ENCODE measurements around the gene CDADC1. TPM values are rescaled to one million over a fixed set of nuclear protein-coding genes. Genes with fewer than 3 reads are reported as not detected.

Gene CDADC1
- total RNA-seq, 1 experiment from 2014 or later = 4.0 TPM

DNA sequence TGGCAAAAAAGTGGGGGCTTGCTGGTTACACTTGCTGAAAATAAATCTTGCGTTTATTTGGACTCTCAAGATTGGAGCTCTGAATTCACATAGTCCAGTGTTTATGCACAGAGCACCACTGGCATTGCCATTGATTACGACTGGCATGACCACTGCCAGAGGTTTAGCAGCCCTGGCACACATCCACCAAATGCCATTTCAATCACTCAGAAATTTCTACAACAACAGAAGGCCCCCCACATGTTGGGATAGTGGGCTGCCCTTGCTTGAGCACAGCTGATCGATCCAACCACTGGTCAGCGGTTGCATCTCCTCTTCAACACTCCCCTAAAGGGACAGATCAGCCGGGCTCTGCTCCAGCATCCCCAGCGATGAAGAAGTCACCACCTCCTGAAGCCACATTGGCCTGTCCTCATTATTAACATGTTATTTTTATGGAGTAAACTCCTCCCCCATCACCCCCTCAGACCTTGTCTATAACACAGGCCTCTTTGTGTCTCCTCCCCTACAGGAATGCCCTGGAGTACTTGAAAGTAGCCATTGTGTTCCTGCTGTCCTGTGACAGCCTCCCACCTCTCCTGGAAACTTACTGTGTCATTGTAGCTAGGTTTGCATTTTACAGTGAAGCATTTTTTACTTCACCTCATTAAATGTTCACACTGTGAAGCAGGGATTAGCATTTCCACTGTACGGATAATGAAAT lies 51.3 kb downstream of the CDADC1 start:
- no peak overlapping the region for H3K27ac Mint-ChIP-seq
- POLR2A ChIA-PET = no interaction called here

DNA sequence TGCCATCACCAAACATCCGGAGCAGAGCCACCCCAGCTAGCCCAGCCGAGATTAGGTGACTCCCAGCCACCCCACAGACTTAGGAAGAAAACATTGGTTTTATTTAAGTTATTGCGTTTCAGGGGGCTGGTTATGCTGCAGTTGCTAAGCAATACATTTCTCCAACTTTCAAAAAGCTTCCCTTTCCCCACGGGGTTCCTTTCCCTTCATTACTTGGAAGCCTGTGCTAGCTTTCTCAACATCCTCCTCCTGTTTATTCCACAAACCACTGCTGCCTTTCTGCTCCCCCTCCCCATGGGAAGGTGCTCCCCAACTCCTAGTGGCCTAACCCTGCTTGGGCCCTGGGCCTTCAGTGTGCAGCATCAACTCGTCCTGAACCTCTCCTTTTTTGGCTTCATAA lies 52.6 kb downstream of the CDADC1 start:
- ChIA-PET CTCF (interaction anchor here (0.8 to 1.6 kb wide), 5 partner anchors 8 to 308 kb away, joined by 3 to 11 read pairs (median 3); no protein-coding TSS in a partner anchor), POLR2A (no interaction called here)
- peaks cover 35% of the 10 kb centered on the region for H3K4me1 Mint-ChIP-seq
- no peak overlapping the region for H3K4me3 Mint-ChIP-seq
- DNase-seq (ENCODE audit: low spot score) (no peak), ATAC-seq (no peak)
- no peak overlapping the region for H3K27ac Mint-ChIP-seq
- TF ChIP-seq, protein P1, sequence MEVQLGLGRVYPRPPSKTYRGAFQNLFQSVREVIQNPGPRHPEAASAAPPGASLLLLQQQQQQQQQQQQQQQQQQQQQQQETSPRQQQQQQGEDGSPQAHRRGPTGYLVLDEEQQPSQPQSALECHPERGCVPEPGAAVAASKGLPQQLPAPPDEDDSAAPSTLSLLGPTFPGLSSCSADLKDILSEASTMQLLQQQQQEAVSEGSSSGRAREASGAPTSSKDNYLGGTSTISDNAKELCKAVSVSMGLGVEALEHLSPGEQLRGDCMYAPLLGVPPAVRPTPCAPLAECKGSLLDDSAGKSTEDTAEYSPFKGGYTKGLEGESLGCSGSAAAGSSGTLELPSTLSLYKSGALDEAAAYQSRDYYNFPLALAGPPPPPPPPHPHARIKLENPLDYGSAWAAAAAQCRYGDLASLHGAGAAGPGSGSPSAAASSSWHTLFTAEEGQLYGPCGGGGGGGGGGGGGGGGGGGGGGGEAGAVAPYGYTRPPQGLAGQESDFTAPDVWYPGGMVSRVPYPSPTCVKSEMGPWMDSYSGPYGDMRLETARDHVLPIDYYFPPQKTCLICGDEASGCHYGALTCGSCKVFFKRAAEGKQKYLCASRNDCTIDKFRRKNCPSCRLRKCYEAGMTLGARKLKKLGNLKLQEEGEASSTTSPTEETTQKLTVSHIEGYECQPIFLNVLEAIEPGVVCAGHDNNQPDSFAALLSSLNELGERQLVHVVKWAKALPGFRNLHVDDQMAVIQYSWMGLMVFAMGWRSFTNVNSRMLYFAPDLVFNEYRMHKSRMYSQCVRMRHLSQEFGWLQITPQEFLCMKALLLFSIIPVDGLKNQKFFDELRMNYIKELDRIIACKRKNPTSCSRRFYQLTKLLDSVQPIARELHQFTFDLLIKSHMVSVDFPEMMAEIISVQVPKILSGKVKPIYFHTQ (CRISPR knock-in tag; IDR thresholded peaks at IDR 0.05) = no peak
- TF ChIP-seq, protein P2, sequence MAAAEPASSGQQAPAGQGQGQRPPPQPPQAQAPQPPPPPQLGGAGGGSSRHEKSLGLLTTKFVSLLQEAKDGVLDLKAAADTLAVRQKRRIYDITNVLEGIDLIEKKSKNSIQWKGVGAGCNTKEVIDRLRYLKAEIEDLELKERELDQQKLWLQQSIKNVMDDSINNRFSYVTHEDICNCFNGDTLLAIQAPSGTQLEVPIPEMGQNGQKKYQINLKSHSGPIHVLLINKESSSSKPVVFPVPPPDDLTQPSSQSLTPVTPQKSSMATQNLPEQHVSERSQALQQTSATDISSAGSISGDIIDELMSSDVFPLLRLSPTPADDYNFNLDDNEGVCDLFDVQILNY (CRISPR knock-in tag; IDR thresholded peaks at IDR 0.05) = no peak
- TF ChIP-seq, protein P3, sequence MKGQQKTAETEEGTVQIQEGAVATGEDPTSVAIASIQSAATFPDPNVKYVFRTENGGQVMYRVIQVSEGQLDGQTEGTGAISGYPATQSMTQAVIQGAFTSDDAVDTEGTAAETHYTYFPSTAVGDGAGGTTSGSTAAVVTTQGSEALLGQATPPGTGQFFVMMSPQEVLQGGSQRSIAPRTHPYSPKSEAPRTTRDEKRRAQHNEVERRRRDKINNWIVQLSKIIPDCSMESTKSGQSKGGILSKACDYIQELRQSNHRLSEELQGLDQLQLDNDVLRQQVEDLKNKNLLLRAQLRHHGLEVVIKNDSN (CRISPR knock-in tag; IDR thresholded peaks at IDR 0.05) = no peak
- TF ChIP-seq NFYB (CRISPR knock-in tag; conservative IDR thresholded peaks at IDR 0.05; ENCODE audit: low read depth) (no peak), HMGA2 (CRISPR knock-in tag; IDR thresholded peaks at IDR 0.05) (no peak), CBFB (CRISPR knock-in tag; IDR thresholded peaks at IDR 0.05; ENCODE audit: low read depth) (no peak), ESRRA (CRISPR knock-in tag; IDR thresholded peaks at IDR 0.05; ENCODE audit: borderline replicate concordance) (no peak), ZNF671 (CRISPR knock-in tag; IDR thresholded peaks at IDR 0.05) (no peak)
- TF ChIP-seq, protein P4, sequence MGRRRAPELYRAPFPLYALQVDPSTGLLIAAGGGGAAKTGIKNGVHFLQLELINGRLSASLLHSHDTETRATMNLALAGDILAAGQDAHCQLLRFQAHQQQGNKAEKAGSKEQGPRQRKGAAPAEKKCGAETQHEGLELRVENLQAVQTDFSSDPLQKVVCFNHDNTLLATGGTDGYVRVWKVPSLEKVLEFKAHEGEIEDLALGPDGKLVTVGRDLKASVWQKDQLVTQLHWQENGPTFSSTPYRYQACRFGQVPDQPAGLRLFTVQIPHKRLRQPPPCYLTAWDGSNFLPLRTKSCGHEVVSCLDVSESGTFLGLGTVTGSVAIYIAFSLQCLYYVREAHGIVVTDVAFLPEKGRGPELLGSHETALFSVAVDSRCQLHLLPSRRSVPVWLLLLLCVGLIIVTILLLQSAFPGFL (CRISPR knock-in tag; IDR thresholded peaks at IDR 0.05; ENCODE audit: borderline replicate concordance) = no peak
- H3K36me3 Mint-ChIP-seq = no peaks in the 10 kb centered on the region
- peaks cover 5% of the 10 kb centered on the region for H3K9me3 Mint-ChIP-seq
- no peaks in the 10 kb centered on the region; the same call in 1 of the 2 replicates for H3K27me3 Mint-ChIP-seq (ENCODE audit: low read depth)

More for the DNA sequence above, 51.3 kb downstream of the CDADC1 start:
- no peaks in the 10 kb centered on the region for H3K36me3 Mint-ChIP-seq
- no peak for TF ChIP-seq CREB1 (CRISPR knock-in tag; IDR thresholded peaks at IDR 0.05)
- TF ChIP-seq, protein P5, sequence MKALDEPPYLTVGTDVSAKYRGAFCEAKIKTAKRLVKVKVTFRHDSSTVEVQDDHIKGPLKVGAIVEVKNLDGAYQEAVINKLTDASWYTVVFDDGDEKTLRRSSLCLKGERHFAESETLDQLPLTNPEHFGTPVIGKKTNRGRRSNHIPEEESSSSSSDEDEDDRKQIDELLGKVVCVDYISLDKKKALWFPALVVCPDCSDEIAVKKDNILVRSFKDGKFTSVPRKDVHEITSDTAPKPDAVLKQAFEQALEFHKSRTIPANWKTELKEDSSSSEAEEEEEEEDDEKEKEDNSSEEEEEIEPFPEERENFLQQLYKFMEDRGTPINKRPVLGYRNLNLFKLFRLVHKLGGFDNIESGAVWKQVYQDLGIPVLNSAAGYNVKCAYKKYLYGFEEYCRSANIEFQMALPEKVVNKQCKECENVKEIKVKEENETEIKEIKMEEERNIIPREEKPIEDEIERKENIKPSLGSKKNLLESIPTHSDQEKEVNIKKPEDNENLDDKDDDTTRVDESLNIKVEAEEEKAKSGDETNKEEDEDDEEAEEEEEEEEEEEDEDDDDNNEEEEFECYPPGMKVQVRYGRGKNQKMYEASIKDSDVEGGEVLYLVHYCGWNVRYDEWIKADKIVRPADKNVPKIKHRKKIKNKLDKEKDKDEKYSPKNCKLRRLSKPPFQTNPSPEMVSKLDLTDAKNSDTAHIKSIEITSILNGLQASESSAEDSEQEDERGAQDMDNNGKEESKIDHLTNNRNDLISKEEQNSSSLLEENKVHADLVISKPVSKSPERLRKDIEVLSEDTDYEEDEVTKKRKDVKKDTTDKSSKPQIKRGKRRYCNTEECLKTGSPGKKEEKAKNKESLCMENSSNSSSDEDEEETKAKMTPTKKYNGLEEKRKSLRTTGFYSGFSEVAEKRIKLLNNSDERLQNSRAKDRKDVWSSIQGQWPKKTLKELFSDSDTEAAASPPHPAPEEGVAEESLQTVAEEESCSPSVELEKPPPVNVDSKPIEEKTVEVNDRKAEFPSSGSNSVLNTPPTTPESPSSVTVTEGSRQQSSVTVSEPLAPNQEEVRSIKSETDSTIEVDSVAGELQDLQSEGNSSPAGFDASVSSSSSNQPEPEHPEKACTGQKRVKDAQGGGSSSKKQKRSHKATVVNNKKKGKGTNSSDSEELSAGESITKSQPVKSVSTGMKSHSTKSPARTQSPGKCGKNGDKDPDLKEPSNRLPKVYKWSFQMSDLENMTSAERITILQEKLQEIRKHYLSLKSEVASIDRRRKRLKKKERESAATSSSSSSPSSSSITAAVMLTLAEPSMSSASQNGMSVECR (CRISPR knock-in tag; IDR thresholded peaks at IDR 0.05; ENCODE audit: borderline replicate concordance) = no peak
- no peak for TF ChIP-seq SP1 (CRISPR knock-in tag; conservative IDR thresholded peaks at IDR 0.05)
- TF ChIP-seq, protein P6, sequence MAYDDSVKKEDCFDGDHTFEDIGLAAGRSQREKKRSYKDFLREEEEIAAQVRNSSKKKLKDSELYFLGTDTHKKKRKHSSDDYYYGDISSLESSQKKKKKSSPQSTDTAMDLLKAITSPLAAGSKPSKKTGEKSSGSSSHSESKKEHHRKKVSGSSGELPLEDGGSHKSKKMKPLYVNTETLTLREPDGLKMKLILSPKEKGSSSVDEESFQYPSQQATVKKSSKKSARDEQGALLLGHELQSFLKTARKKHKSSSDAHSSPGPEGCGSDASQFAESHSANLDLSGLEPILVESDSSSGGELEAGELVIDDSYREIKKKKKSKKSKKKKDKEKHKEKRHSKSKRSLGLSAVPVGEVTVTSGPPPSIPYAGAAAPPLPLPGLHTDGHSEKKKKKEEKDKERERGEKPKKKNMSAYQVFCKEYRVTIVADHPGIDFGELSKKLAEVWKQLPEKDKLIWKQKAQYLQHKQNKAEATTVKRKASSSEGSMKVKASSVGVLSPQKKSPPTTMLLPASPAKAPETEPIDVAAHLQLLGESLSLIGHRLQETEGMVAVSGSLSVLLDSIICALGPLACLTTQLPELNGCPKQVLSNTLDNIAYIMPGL (CRISPR knock-in tag; IDR thresholded peaks at IDR 0.05) = no peak
- TF ChIP-seq ZNF423 (CRISPR knock-in tag; IDR thresholded peaks at IDR 0.05) = no peak
- no peak for TF ChIP-seq PRRX2 (CRISPR knock-in tag; IDR thresholded peaks at IDR 0.05)
- TF ChIP-seq ZNF232 (CRISPR knock-in tag; IDR thresholded peaks at IDR 0.05) = no peak
- no peak for TF ChIP-seq NR2C2 (CRISPR knock-in tag; IDR thresholded peaks at IDR 0.05)
- TF ChIP-seq ZNF138 (CRISPR knock-in tag; conservative IDR thresholded peaks at IDR 0.05) = no peak
- TF ChIP-seq, protein P7, sequence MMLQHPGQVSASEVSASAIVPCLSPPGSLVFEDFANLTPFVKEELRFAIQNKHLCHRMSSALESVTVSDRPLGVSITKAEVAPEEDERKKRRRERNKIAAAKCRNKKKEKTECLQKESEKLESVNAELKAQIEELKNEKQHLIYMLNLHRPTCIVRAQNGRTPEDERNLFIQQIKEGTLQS (CRISPR knock-in tag; conservative IDR thresholded peaks at IDR 0.05) = no peak
- TF ChIP-seq ZNF219 (CRISPR knock-in tag; IDR thresholded peaks at IDR 0.05; ENCODE audit: borderline replicate concordance) = no peak
- TF ChIP-seq TCF7 (CRISPR knock-in tag; IDR thresholded peaks at IDR 0.05; ENCODE audit: low read depth) = no peak
- ATAC-seq (no peak), DNase-seq (ENCODE audit: low spot score) (no peak)
- no peak overlapping the region for H3K4me3 Mint-ChIP-seq
- CTCF ChIA-PET = no interaction called here
- no peaks in the 10 kb centered on the region for H3K27me3 Mint-ChIP-seq (ENCODE audit: low read depth)
- H3K4me1 Mint-ChIP-seq = peaks cover 36% of the 10 kb centered on the region
- H3K9me3 Mint-ChIP-seq = peaks cover 5% of the 10 kb centered on the region

Data from WTC11 (cell line).